NCI-H345 (cell line): Measurements from ENCODE around the gene SH2D2A.

ENCODE experiments used
- DNase-seq: peaks from one replicate; lab custom pipeline; 2025; lab: John Stamatoyannopoulos, UW

SH2D2A gene

GRCh38 chr1:156847591-156848460 lies 31.2 kb upstream of the SH2D2A start:
- DNase-seq = no peak

- no peak for DNase-seq
Measured at GRCh38 chr1:156846643-156847042, 30.0 kb upstream of the SH2D2A start.

- DNase-seq = no peak
Measured at GRCh38 chr1:156845953-156846545, 29.4 kb upstream of the SH2D2A start.

GRCh38 chr1:156845055-156845952 lies 28.7 kb upstream of the SH2D2A start:
- no peak for DNase-seq

DNA sequence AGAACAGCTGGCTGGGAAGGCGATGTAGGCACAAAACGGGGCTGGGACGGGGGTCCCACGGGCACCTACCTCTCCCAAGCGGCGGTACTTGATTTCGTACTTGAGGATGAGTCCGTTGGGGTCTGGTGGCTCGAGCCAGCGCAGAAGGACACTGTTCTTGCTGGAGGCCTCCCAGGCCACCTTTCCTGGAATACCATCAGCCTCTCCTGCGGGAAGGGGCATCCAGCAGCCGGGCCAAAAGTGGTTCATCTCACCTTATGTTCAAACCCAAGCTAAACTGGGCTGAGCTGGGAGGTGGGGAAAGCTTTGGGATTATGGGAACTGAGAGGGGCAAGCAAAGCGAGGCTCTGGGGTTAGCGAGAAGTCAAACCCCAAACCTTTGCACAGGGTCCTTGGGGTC lies 28.0 kb upstream of the SH2D2A start:
- no peak for DNase-seq

- DNase-seq = no peak
Measured at GRCh38 chr1:156844102-156844501, 27.5 kb upstream of the SH2D2A start.

DNA sequence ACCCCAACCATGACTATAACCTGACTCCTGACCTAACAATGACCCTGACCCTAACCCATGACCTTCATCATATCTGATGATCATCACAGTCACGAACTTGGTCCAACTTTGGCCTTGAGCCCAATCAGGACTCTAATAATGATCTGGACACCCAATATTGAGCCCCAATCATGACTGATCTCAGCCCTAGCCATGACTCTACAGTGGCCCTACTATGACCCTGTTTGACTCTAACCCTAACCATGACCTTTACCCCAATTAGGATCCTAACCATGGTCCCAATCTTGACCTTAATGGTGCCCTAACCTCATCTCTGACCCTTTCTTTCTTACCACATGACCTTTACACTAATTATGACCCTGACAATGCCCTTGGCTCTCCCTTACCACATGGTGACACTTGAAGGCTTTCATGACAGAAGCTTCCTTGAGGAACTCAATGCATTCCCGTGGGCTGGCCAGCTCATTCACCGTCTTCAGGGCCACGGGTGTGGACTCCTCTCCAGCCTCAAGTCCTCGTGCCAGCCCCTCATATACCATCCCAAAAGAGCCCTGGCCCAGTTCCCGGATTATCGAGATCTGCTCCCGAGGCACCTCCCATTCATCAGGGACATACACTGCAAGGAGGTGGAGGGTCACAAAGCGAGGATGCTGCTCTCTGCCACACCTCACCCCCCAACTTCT lies 26.1 kb upstream of the SH2D2A start:
- DNase-seq = no peak

GRCh38 chr1:156841295-156841855 lies 24.7 kb upstream of the SH2D2A start:
- no peak for DNase-seq

- no peak for DNase-seq
Measured at GRCh38 chr1:156840898-156841279, 24.2 kb upstream of the SH2D2A start.

- no peak for DNase-seq
Measured at GRCh38 chr1:156840186-156840897, 23.7 kb upstream of the SH2D2A start.

DNA sequence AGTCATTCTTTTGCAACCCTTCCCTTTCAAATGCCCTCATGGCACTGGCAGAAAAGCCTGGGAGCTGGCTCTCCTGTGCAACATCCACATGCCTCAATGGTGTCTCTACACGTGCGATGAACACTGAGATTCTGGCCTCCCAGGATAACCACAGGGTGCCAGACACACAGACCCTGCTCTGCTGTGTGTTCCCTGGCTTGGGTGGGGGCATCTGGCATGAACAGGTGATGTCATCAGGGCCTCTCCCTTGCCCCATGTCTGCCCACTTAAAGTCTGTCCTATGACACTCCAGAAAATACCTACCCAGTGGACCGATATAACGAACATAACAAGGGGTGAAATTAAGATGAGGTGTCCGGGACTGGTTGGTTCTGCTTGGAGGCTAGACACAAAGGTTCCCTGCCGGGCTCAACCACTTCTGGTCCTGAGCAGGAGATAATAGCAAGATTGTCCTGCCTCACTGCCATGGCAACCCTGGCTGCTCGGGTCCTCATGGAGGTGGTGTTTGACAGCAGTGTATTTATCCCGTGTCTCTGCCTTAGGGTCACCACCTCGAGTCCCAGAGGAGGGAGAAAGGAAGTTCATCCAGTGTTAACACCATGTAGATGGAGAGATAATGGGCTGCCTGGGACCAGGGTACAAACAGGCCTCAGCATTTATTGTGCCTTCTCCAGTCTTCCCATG lies 22.9 kb upstream of the SH2D2A start:
- DNase-seq = peak; percentile 42

DNA sequence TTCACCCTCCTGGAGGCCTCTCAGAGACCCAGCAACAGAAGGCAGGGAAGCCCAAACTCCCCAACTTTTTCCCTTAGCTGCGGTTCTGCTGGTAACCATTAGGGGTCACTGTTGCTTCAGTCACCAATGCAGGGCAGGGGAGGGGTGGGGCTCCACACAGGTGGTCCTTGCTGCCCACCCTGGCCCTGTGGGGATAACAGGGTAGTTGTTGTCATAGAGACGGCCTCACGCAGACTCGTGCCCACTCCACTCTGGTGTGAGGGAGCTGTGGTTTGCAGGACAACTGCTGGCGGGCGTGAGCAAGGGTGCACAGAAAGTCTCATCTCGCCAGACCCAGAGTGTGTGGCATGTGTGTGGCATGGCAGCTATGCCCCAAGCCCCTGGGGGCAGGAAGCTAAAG lies 22.3 kb upstream of the SH2D2A start:
- peak; percentile 33 for DNase-seq

GRCh38 chr1:156836892-156837291 lies 20.2 kb upstream of the SH2D2A start:
- DNase-seq = no peak

GRCh38 chr1:156836041-156836654 lies 19.5 kb upstream of the SH2D2A start:
- no peak for DNase-seq

- no peak for DNase-seq
Measured at GRCh38 chr1:156834322-156834721, 17.7 kb upstream of the SH2D2A start.

DNA sequence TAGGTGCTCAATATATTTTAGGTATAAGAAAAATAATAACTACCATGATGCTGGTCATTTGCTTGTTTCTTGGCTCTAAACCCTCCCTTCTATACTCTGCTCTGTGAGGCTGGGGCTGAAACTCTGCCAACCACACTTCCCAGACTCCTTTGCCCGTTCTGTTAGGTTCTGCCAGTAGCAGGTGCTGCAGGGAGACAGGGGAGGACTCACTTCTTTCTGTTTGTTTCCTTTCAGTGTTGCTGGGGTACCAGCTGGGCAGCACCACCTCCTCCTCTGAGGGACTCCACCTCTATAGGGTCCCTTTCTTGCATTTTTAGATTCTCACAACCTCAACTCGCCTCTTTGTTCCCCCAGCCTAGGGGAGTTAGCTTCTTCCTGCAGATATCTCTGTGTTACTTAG lies 17.0 kb upstream of the SH2D2A start:
- no peak for DNase-seq

GRCh38 chr1:156832434-156832833 lies 15.8 kb upstream of the SH2D2A start:
- DNase-seq = no peak

DNA sequence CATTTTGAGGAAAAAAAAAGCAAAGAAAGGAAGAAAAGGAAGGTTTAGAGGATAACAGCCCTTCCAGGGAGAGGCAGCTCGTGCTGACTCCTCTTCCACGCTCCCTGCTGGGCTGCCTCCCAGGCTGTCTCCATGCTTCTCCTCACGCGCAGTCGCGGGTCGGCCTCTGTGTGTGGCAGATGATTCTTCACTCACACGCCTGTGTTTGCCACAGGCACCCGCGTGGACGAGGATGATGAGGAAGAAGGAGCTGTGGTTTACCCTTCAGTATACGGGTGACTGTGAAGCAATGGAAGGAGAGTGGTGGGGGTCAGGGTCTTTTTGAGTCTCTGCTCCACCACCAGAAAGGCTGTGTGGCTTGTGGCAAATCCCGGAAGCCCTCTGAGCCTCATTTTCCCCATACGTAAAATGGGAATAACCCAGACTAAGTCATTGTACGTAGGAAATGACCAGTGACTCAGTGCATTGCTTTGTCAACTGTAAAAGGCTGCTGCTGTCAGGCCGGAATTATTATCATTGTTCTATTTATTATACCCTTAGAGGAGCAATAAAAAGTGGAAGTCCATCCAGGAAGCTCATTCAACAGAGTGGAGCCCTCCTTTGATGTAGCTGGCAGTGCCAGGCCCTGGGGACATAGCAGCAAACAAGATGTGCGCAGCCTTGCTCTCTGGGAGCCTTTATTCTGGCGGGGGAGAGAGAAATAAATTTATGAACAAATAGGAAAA lies 11.9 kb upstream of the SH2D2A start:
- no peak for DNase-seq

- no peak for DNase-seq
Measured at GRCh38 chr1:156826630-156827029, 10.0 kb upstream of the SH2D2A start.
